PC-3 (cell line): ENCODE results near the gene NOTCH4. TPM values are rescaled to one million over a fixed set of nuclear protein-coding genes. Genes with fewer than 3 reads are reported as not detected.
A peak's percentile ranks its signal among the peaks of the same experiment; 100 is the strongest.

ENCODE experiments used
- ATAC-seq: fragments of 200-7000 bp; cut with Tn5 transposase; 2 replicates; pipeline ENCODE4 v1.9.1; 2020; ENCODE audit warnings: mild to moderate bottlenecking, moderate library complexity
- BruUV-seq: library from RNA; stranded (reverse); fragments of 400-500 nt; replicated peaks from 2 replicates; lab custom pipeline; 2021; lab: Mats Ljungman, UMichigan
- CTCF ChIA-PET: fragments of 300-600 bp; sonication (Branson Sonifier 250); formaldehyde crosslinking; loops from one replicate; lab custom pipeline; 2022; ENCODE audit warnings: antibody characterized with exemption; lab: Charles Lee
- POLR2A ChIA-PET: fragments of 300-600 bp; sonication (Branson Sonifier 250); formaldehyde crosslinking; loops from one replicate; lab custom pipeline; 2022; ENCODE audit warnings: antibody characterized with exemption; ENCODE audit not compliant: unreplicated experiment; lab: Charles Lee
- DNase-seq: peaks from one replicate; pipeline ENCODE4 v3.0.0-alpha.2; 2015
- H2AFZ ChIP-seq: fragments of 300-600 bp; sonication (generic); 2 replicates; pipeline ENCODE4 v1.6.0; 2016; ENCODE audit warnings: antibody characterized with exemption, low read length
- H3F3A ChIP-seq: fragments of 300-600 bp; sonication (generic); one replicate; pipeline ENCODE4 v1.6.0; 2017; ENCODE audit warnings: antibody characterized with exemption, low read length, control low read depth, mild to moderate bottlenecking; ENCODE audit not compliant: unreplicated experiment
- H3K27ac ChIP-seq: fragments of 300-600 bp; sonication (generic); 2 replicates; pipeline ENCODE4 v1.5.1; 2016; ENCODE audit warnings: mild to moderate bottlenecking, low read length
- H3K27me3 ChIP-seq: fragments of 300-600 bp; sonication (generic); 2 replicates; pipeline ENCODE4 v1.6.1; 2016; ENCODE audit warnings: low read length, mixed read lengths
- H3K36me3 ChIP-seq: fragments of 300-600 bp; sonication (generic); 2 replicates; pipeline ENCODE4 v1.6.1; 2016; ENCODE audit warnings: low read depth, mixed run types, low read length, mixed read lengths
- H3K4me1 ChIP-seq: fragments of 300-600 bp; sonication (generic); 2 replicates; pipeline ENCODE4 v1.5.1; 2016; ENCODE audit warnings: low read length; ENCODE audit not compliant: insufficient read depth
- H3K4me2 ChIP-seq: fragments of 300-600 bp; sonication (generic); 2 replicates; pipeline ENCODE4 v1.6.0; 2016; ENCODE audit warnings: low read length
- H3K4me3 ChIP-seq: fragments of 300-600 bp; sonication (generic); 2 replicates; pipeline ENCODE4 v1.5.1; 2016; ENCODE audit warnings: mild to moderate bottlenecking, low read length, mixed read lengths
- H3K79me2 ChIP-seq: fragments of 300-600 bp; sonication (generic); 2 replicates; pipeline ENCODE4 v1.6.1; 2017; ENCODE audit warnings: low read length, mixed read lengths
- H3K9ac ChIP-seq: fragments of 300-600 bp; sonication (generic); 2 replicates; pipeline ENCODE4 v1.6.0; 2016; ENCODE audit warnings: mild to moderate bottlenecking, low read length
- H3K9me2 ChIP-seq: fragments of 300-600 bp; sonication (generic); replicated peaks from 2 replicates; pipeline ENCODE4 v1.6.1; 2016; ENCODE audit warnings: mixed run types, low read length, mixed read lengths
- H3K9me3 ChIP-seq: fragments of 300-600 bp; sonication (generic); 2 replicates; pipeline ENCODE4 v1.6.1; 2016; ENCODE audit warnings: low read length, mixed read lengths
- H4K20me1 ChIP-seq: fragments of 300-600 bp; sonication (generic); 2 replicates; pipeline ENCODE4 v1.6.1; 2016; ENCODE audit warnings: low read length, mixed read lengths
- CTCF ChIP-seq: fragments of 300-600 bp; sonication (generic); conservative IDR thresholded peaks from 2 replicates; pipeline ENCODE4 v1.5.1; 2017; ENCODE audit warnings: antibody characterized with exemption, low read depth, mild to moderate bottlenecking, low read length
- EZH2 ChIP-seq: fragments of 300-600 bp; sonication (generic); IDR thresholded peaks from one replicate; pipeline ENCODE4 v1.6.1; 2017; ENCODE audit warnings: antibody characterized with exemption, mild to moderate bottlenecking, low read length; ENCODE audit not compliant: unreplicated experiment
- EZH2phosphoT487 ChIP-seq: fragments of 300-600 bp; sonication (generic); IDR thresholded peaks from 2 replicates; pipeline ENCODE4 v1.6.1; 2018; ENCODE audit warnings: mild to moderate bottlenecking, antibody characterized with exemption, low read length, borderline replicate concordance
- intact Hi-C: fragments of 100-400 bp; cut with micrococcal nuclease; formaldehyde crosslinking; loops from 2 replicates; pipeline ENCODE4 v1.9.0; 2023
- total RNA-seq: library from RNA; depleted of rRNA; stranded (reverse); fragments of >200 nt; gene quantifications from 2 replicates; pipeline ENCODE4 v1.2.3, GENCODE V29; 2014

NOTCH4 gene
- total RNA-seq, 1 experiment from 2014 or later = 1.7 TPM

DNA sequence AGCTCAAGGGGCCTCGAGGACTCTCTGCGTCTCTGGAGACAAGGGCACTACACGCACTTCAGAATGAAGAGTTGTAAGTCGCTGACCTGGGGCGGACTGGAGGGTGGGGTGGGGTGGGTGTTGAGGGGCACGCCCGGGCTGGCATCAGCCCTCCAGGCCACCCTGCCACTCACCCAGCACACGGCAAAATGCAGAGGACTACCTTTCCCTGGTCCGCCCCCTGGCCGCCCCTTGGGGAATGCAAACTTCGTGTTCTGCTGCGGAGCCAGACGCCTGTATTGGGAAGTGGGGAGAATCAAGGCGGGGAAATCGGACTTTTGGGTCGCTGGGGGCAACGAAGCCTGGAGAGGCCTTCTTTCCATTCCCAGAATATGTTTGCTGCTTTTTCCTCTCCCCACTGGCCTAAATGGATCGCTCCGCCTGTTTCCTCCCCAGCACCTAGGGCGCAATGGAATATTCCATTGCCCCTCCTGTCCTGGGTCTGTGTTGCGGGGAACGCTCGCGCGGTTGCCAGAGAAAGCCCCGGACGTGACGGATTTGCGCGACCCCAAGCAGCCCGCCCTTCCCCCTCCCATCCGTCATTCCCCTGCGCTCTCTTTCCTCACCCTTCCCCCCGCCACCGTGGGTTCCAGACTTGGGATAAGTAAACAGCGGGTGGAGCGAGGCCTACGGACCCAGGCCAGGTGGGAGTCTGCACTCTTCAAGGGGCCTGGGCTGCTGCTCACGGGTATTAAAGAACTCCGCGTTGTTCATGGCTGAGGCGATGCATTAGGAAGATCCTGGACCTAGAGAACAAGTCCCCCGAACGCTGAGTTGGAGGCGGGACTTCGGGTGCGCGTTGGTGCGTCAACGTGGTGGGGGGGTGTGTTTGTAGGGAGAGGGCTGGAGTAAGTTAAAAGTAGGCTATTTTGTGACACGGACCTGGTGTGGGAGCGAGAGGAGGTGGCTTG is 70.0 kb downstream of the NOTCH4 start, which contains the start of gene PPT2:
PPT2 (plus strand) TSS at position 578 of the 950 bp plus-strand sequence. CDS start 454 bp downstream, outside the sequence.
- H3K27me3 ChIP-seq = no peaks in the 10 kb centered on the region
- CTCF ChIA-PET = interaction anchor here (0.9 kb wide), 1 partner anchor 42 kb away, joined by 4 read pairs; no protein-coding TSS in a partner anchor
- peak within 1 kb of the TSS; percentile 94 for H3K9ac ChIP-seq
- TSS peak; percentile 62 for BruUV-seq
- H3K4me2 ChIP-seq = peak within 1 kb of the TSS; percentile 95
- TF ChIP-seq EZH2phosphoT487 (no peak), CTCF (no peak; the same call in 1 of the 2 replicates), EZH2 (no peak)
- no peaks in the 10 kb centered on the region for H3F3A ChIP-seq
- peak; percentile 89 for DNase-seq
- peak within 1 kb of the TSS; percentile 85 for H3K27ac ChIP-seq
- intact Hi-C loops = loop anchor here (1.0 kb wide), 4 partner anchors 22 to 68 kb away; partner anchors contain the start of genes AGPAT1 and FKBPL
- H2AFZ ChIP-seq = peak within 1 kb of the TSS; percentile 90
- POLR2A ChIA-PET = no interaction called here
- no peaks in the 10 kb centered on the region for H4K20me1 ChIP-seq
- no peaks in the 10 kb centered on the region for H3K9me2 ChIP-seq
- H3K9me3 ChIP-seq = no peaks in the 10 kb centered on the region
- H3K36me3 ChIP-seq = peaks cover 11% of the 10 kb centered on the region; the same call in 1 of the 2 replicates
- peaks cover 12% of the 10 kb centered on the region for H3K4me1 ChIP-seq
- ATAC-seq = peak; percentile 79
- peak within 1 kb of the TSS; percentile 96 for H3K4me3 ChIP-seq
- peaks cover 29% of the 10 kb centered on the region for H3K79me2 ChIP-seq

GRCh38 chr6:32152769-32153563 is 70.9 kb downstream of the NOTCH4 start:
- Histone ChIP-seq H3K27ac (peak overlapping the region; percentile 85), H3K4me2 (peak overlapping the region; percentile 95), H2AFZ (peak overlapping the region; percentile 90; the same call in 1 of the 2 replicates), H3K4me1 (peaks cover 12% of the 10 kb centered on the region), H3K27me3 (no peaks in the 10 kb centered on the region), H3K9me3 (no peaks in the 10 kb centered on the region), H3K9me2 (no peaks in the 10 kb centered on the region), H3K36me3 (peaks cover 6% of the 10 kb centered on the region; the same call in 1 of the 2 replicates), H3K4me3 (peak overlapping the region; percentile 96), H3K9ac (peak overlapping the region; percentile 94), H3F3A (no peaks in the 10 kb centered on the region), H4K20me1 (no peaks in the 10 kb centered on the region), H3K79me2 (peaks cover 29% of the 10 kb centered on the region)
- no TSS peak for BruUV-seq
- ChIA-PET POLR2A (no interaction called here), CTCF (no interaction called here)
- TF ChIP-seq EZH2phosphoT487 (no peak), CTCF (no peak), EZH2 (no peak)
- ATAC-seq (peak; percentile 16; the same call in 1 of the 2 replicates), DNase-seq (peak; percentile 36)
- intact Hi-C loops = no loop called here
